ENCODE data around the gene PRC1.

DNA sequence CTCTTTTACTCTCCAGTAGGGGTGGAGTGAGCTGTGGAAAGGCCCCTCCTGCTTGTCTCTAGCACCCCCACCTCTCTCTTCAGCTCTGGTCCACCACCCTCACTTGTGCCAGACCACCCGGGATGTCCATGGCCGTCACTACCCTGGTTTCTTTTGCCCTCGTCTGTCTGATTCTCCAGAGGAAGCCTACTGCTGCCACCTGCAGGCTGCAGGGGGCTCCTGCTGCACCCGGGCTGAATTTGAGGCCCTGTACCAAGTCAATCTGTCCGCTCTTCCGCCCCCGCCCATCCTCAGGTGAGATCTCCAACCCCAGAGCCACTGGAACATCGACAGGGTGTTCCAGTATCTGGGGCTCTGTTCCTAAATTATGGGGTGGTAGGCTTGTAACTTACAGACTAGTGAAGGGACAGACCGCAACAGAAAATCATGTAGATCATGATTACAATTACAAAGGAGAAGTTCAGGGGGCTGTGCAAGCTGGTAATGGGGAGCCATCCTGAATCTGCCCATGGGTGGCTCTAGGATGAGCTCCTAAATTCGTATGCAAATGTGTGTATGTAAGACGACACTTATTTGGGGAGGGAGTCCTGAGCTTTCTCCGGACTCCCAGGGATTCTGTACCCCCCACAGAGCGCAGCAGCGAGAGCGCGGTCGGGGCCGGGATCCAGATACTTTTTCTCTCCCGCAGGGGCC is 59.9 kb downstream of the PRC1 start:
- TF ChIP-seq, protein P1, sequence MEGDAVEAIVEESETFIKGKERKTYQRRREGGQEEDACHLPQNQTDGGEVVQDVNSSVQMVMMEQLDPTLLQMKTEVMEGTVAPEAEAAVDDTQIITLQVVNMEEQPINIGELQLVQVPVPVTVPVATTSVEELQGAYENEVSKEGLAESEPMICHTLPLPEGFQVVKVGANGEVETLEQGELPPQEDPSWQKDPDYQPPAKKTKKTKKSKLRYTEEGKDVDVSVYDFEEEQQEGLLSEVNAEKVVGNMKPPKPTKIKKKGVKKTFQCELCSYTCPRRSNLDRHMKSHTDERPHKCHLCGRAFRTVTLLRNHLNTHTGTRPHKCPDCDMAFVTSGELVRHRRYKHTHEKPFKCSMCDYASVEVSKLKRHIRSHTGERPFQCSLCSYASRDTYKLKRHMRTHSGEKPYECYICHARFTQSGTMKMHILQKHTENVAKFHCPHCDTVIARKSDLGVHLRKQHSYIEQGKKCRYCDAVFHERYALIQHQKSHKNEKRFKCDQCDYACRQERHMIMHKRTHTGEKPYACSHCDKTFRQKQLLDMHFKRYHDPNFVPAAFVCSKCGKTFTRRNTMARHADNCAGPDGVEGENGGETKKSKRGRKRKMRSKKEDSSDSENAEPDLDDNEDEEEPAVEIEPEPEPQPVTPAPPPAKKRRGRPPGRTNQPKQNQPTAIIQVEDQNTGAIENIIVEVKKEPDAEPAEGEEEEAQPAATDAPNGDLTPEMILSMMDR (IDR thresholded peaks at IDR 0.05; ENCODE audit: insufficient read depth, low read depth, low read length): peak; percentile 86
- no peak for TF ChIP-seq EZH2 (IDR thresholded peaks at IDR 0.05; ENCODE audit: insufficient read depth, low read length)

All from astrocyte (in vitro differentiated cells and primary cell).